NCI-H1105 (cell line): ENCODE measurements around the gene YAF2.
A peak's percentile ranks its signal among the peaks of the same experiment; 100 is the strongest.

Source experiments
- DNase-seq: peaks from one replicate; lab custom pipeline; 2025; lab: John Stamatoyannopoulos, UW

YAF2 gene

DNA sequence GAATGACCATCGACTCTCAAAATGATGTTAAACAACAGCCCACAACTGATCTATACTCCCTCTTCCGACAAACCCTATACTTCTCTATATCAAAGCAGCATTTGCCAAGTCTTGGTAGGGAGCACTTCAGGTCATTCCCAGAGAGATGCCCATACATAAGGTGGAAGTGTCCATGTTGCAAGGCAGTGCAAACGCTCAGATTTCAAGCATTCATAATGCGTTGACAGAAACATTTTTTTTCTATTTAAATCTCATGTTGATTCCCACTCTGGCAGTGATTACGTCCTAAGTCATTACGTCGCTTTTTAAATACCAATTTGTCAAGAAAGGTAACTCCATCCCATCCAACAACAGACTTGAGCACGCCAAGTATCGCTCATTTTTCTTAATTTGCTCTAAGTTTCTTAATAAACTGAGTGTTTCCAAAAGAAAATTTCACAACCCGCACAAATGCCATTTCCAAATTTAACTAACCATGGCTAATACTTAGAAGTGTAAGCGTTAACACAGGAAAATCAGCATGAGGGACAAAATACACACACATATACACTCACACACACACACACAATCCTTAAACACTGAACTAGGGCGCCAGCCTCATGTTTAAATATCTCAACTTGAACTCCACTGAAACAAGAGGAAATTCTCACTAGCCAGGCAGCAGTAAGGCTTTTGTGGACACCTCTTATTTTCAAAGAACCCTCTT lies 94.4 kb downstream of the YAF2 start:
- DNase-seq, result no peak

DNA sequence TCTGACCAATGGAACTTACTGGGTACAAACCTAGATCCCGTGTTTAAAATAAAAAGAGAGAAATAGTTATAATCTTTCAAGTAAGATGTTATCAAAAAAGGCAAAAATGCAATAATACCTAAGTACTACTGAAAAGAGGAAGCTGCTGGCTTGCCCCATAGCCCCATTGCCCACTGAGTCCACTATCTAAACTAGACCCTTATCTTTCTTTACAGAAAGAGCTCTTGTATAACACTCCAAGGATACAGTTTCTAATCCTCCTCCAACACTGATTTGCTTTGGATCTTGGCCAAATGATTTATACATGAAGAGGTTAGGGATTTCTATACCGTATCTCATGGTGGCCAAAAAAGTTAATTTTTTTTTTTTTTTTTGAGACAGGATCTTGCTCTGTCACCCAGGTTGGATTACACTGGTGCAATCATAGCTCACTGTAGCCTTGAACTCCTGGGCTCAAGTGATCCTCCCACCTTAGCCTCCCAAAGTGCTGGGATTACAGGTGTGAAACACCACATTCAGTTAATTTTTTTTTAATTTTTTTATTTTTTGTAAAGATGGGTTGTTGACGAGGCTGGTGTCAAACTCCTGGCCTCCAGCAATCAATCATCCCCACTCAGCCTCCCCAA lies 96.0 kb downstream of the YAF2 start:
- DNase-seq, result no peak

DNA sequence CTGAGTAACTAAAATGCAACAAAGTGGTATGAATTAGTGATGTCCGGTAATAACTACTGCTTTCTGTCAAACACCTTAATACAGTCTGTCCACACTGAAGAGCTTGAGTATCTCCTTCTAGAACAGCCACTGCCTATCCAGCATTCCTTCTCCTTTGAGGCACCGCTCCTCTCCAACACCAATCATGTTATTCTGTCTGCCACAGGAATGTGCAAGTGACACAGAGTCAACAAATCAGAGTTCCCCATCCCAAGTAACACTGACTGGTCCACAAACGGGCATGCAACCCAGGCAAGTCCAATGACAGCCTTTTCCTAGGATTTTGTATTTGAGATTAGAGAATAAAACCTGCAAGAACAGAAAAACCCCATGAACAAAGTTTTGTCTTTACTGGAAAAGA lies 97.1 kb downstream of the YAF2 start:
- DNase-seq, result no peak

DNA sequence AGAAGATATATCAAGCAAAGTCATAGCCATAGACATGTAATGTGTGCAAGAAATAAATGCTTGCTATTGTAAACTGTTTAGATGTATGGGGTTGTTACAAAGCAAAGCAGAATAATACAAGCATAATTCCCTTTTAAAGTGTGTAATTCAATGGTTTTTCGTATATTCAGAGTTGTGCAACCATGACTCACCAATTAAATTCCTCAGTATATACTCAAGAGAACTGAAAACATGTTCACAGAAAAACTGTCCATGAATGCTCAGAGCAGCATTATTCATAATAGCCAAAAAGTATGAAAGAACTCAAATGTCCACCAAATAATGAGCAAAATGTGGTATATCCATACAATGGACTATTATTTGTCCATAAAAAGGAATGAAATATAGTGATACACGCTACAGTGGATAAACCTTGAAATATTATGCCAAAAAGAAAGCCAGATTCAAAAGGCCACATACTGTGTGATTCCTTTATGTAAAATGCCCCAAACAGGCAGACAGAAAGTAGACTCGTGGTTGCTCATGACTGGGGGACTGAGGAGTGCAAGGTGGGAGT lies 102.7 kb downstream of the YAF2 start:
- DNase-seq, result no peak

DNA sequence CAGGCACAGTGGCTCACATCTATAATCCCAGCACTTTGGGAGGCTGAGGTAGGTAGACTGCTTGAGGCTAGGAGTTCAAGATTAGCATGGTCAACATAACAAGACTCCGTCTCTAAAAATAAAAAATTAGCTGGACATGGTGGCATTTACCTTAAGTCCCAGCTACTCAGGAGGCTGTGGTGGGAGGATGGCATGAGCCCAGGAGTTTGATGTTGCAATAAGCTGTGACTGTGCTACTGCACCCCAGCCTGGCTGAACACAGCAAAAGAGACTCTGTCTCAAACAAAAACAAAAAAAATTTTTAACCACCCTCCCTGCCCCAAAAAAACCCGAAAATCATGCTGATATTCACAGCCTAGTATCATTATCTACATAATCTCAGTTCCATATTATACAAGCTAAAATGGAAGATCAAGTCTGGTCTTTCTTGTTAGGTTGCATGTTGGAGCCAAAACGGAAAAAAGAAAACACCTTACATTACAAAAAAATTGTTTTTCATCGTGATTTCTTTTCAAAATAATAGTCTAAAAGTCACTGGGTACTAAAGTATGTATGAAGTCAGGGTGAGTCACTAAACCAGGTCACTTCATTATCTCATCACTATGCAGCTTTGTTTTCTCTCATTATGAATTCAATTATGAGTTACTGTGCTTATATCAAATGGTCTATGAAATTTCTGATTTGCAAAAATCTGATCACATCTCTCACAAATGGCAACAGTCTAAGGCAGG lies 107.2 kb downstream of the YAF2 start:
- no peak for DNase-seq

DNA sequence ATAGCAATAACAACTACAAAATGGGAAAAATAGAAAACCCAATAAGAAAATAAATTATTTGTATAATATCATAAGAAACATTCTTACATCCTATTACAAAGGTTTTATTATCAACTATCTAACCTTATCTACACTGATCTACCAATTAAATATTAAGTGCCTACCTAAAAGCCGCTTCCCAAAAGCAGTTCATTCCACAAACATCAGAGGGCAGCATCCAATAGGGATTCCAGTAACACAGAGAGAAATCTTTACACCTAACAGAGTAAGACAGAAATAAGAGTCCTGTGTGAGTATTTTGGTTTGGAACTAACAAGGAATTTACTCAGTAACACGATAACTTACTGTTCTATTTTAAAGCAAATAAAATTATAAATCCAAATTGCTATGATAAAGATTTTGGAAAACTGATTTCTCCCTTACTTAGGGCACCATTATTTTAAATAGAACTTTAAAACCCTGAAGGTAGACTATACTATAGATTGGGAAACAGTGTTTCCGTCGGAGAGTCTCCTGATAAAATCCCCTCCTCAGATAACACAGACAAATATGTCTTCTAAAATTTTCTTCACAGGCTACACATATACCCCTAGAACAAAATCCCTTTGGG lies 108.3 kb downstream of the YAF2 start:
- DNase-seq, result peak; percentile 20

DNA sequence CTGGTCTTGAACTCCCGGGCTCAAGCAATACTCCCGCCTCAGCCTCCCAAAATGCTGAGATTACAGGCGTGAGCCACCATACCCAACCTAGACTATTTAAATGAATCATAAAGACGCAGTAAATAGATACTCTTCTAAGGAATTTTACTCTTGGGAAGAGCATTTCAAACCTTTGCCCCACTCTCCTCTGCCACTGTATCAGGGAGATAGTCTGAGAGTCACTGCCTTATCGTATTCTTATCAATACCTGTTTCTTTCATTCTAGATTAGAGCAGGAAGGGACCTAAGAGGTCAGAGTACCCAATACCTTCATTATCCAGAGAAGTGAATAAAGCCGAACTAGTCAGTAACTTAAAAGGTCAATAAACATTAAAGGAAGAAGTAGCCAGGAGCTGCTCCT lies 109.2 kb downstream of the YAF2 start:
- no peak for DNase-seq

DNA sequence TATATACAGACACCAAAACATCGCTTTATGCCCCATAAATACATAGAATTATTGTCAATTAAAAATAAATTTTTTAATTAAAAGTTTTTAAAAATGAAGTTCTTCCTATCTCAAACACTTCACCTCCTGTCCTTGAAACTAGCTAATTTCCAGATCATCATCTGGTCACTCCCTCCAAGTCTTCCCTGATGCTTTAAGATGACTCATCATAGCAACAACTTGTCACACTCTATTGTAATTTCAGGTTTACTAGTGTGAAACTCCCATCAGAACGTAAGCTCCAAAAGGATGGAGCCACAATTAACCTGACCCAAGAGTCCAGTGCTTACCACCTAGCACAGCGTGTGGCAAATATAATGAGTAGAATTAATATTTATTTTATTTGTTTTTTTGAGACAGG lies 109.7 kb downstream of the YAF2 start:
- no peak for DNase-seq

DNA sequence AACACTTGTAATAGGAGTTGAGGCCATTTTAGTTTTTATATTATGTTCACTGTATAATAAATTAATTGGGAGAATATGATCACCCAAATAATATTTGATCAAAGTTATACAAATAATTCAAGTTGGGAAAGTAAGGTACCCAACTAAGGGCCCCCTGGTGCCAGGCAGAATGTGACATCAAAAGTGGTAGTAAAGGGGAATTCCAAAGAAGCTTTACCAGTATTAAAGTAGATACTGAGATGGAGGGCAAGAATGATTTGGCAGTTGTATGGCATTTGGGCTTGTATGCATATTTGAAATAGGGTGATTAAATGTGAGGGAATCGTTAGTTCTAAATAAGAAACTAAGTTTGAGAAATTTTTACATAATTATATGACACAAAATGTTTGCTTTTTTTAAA lies 111.1 kb downstream of the YAF2 start:
- DNase-seq, result no peak

DNA sequence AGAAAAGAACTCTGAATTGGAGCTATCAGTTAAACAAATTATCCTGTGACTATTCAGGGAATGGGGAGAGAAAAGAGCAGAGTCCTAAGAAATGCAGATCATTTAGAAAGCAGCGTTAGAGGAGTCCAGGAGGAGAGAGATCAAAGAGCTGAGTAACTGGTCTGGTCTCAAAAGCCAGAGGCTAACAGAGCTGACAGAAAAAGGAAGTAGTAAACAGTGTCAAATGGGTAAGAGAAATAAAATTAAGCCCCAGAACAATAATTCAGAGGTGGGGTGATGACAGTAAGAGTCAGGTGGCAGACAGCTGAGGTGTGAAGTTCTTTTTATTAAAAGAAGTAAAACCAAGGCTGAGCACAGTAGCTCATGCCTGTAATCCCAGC lies 112.7 kb downstream of the YAF2 start:
- DNase-seq, result no peak

DNA sequence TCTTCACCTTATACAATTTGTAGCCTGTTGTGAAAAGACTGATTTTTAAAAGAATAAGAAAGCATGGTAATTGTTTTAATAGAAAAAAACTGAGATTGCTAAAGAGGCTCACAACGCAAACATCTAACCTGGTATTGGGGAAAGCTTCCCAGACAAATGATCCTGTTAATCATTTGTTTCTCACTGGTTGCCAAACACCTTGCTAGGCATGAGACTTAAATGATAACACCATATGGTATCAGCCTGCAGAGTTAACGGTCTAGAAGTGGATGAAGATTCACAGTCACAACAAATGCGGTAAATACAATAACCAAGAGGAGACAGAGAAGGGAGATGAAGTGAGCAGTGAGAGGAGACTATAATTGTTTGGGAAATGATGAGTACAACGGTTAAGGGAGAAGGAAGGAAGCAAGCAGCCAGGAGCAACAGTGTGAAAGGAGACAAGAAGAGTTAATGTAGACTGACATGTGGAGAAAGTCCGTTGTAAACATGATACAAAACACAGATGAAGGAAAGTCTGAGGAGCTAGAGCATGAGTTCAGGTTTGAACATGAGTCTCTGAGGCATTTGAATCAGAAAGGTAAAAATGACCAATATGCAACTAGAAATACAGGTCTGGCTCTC lies 113.2 kb downstream of the YAF2 start:
- no peak for DNase-seq

DNA sequence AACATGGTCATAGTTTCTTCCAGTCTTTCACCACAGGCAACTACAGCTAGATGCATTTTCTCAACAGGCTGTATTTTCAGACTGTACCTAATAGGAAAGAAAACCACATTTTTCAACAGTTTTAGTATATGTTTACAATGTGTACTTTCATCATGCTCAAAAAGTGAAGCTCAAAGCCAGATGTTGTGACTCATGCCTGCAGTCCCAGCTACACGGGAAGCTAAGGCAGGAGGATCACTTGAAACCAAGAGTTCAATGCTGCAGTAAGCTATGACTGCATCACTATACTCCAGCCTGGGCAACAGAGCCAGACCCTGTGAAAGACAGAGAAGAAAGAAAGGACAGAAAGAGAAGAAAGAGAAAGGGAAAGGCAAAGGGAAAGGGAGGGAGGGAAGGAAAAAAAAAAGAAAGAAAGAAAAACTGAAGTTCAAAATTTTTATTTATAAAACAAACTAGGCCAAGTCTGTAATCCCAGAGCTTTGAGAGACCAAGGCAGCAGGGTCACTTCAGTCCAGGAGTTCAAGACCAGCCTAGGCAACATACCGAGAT lies 118.9 kb downstream of the YAF2 start:
- no peak for DNase-seq

DNA sequence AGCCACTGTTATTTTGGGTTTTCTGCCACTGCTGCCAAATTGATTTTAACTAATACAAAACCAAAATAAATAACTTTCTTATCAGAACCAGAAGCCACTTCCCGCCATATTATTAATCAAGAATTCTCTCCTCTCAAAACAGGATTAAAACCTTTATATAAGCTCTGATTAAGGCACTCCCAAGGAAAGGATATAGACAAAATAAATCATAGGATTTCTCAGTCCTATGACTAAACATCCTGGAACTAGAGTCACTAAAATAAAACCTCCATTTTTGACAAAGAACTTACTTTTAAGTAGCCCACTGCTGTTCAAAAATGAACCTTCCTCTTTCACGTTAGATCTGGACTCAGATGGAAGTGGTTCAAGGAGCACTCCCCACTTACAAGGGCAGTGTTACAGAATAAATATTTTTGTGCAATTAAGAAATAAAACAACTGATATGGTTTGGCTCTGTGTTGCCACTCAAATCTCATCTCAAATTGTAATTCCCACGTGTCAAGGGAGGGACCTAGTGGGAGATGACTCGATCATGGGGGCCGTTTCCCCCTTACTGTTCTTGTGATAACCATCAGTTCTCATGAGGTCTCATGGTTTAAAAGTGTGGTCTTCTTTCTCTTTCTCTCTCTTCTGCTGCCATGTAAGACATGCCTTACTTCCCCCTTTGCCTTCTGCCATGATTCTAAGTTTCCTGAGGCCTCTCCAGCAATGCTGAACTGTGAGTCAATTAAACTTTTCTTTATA lies 119.7 kb downstream of the YAF2 start:
- no peak for DNase-seq

DNA sequence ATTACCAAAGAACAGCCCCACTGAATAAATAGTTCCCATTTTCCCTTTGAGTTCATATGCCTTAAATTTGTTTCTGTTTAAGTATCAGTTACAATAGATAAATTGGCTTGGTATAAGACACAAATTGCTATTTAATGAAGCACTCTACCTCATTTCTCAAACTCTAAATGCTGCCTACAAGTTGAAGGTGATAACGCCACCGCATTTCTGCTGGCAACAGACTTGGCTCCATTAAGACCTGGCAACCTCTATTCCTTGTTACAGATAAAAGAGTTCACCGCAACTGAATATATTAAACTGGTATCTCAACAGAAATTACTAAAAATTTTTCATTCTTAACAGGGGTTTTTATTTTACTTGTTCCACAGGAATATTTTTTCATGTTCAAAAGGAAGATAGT lies 129.0 kb downstream of the YAF2 start:
- DNase-seq, result no peak
